ENCODE results near the gene GLCCI1.
"Not testable (repeated sequence)": the region's sequence is repeated elsewhere in the genome, so short reads cannot be mapped to it uniquely, and the experiment has no call there.

GLCCI1 gene

GRCh38 chr7:8092140-8092539, 123.5 kb downstream of the GLCCI1 start:
- H3K9me3 ChIP-seq (ENCODE audit: low read depth, low read length): no peaks in the 10 kb centered on the region
- H3K27ac ChIP-seq: no peak overlapping the region
- H3K9ac ChIP-seq (ENCODE audit: insufficient read length): no peak overlapping the region
- TF ChIP-seq EZH2 (IDR thresholded peaks at IDR 0.05) (no peak), FOXP2 (optimal IDR thresholded peaks at IDR 0.05; ENCODE audit: control extremely low read depth, extremely low read length, insufficient read depth) (no peak), POLR2AphosphoS5 (IDR thresholded peaks at IDR 0.05; ENCODE audit: borderline replicate concordance, low read depth, low read length) (no peak)
- H3K4me3 ChIP-seq: no peak overlapping the region
- no peaks in the 10 kb centered on the region for H3K36me3 ChIP-seq (ENCODE audit: insufficient read depth, low read length)
- DNase-seq (ENCODE audit: low read depth, low spot score): no peak

- DNase-seq (ENCODE audit: low read depth, low spot score): no peak
- TF ChIP-seq POLR2AphosphoS5 (IDR thresholded peaks at IDR 0.05; ENCODE audit: borderline replicate concordance, low read depth, low read length) (no peak), EZH2 (IDR thresholded peaks at IDR 0.05) (no peak)
- H3K9ac ChIP-seq (ENCODE audit: insufficient read length): no peak overlapping the region
- no peaks in the 10 kb centered on the region for H3K36me3 ChIP-seq (ENCODE audit: insufficient read depth, low read length)
- H3K27ac ChIP-seq: no peak overlapping the region
- H3K4me3 ChIP-seq: no peak overlapping the region
- H3K9me3 ChIP-seq (ENCODE audit: low read depth, low read length): no peaks in the 10 kb centered on the region
Observed at GRCh38 chr7:8094164-8095140, 125.9 kb downstream of the GLCCI1 start.

GRCh38 chr7:8101292-8101691, 132.7 kb downstream of the GLCCI1 start:
- not testable (repeated sequence) for DNase-seq (ENCODE audit: low read depth, low spot score); H3K9me3 ChIP-seq (ENCODE audit: low read depth, low read length); H3K4me3 ChIP-seq; H3K9ac ChIP-seq (ENCODE audit: insufficient read length); H3K27ac ChIP-seq; H3K36me3 ChIP-seq (ENCODE audit: insufficient read depth, low read length)

- Histone ChIP-seq H3K9me3 (ENCODE audit: low read depth, low read length) (no peaks in the 10 kb centered on the region), H3K27ac (no peak overlapping the region), H3K4me3 (no peak overlapping the region), H3K36me3 (ENCODE audit: insufficient read depth, low read length) (no peaks in the 10 kb centered on the region), H3K9ac (ENCODE audit: insufficient read length) (no peak overlapping the region)
- DNase-seq (ENCODE audit: low read depth, low spot score): no peak
- TF ChIP-seq EZH2 (IDR thresholded peaks at IDR 0.05): no peak
- TF ChIP-seq POLR2AphosphoS5 (IDR thresholded peaks at IDR 0.05; ENCODE audit: borderline replicate concordance, low read depth, low read length): no peak
- no peak for TF ChIP-seq FOXP2 (optimal IDR thresholded peaks at IDR 0.05; ENCODE audit: control extremely low read depth, extremely low read length, insufficient read depth)
Observed at GRCh38 chr7:8103282-8103681, 134.7 kb downstream of the GLCCI1 start.

GRCh38 chr7:8105449-8106095, 137.0 kb downstream of the GLCCI1 start:
- Histone ChIP-seq H3K4me3 (no peak overlapping the region), H3K9me3 (ENCODE audit: low read depth, low read length) (no peaks in the 10 kb centered on the region), H3K36me3 (ENCODE audit: insufficient read depth, low read length) (no peaks in the 10 kb centered on the region), H3K9ac (ENCODE audit: insufficient read length) (no peak overlapping the region), H3K27ac (no peak overlapping the region)
- TF ChIP-seq POLR2AphosphoS5 (IDR thresholded peaks at IDR 0.05; ENCODE audit: borderline replicate concordance, low read depth, low read length) (no peak), FOXP2 (optimal IDR thresholded peaks at IDR 0.05; ENCODE audit: control extremely low read depth, extremely low read length, insufficient read depth) (no peak), EZH2 (IDR thresholded peaks at IDR 0.05) (no peak)
- no peak for DNase-seq (ENCODE audit: low read depth, low spot score)

GRCh38 chr7:8109196-8110022, 140.8 kb downstream of the GLCCI1 start:
- Histone ChIP-seq H3K36me3 (ENCODE audit: insufficient read depth, low read length) (no peaks in the 10 kb centered on the region), H3K9ac (ENCODE audit: insufficient read length) (no peak overlapping the region), H3K9me3 (ENCODE audit: low read depth, low read length) (no peaks in the 10 kb centered on the region), H3K4me3 (no peak overlapping the region), H3K27ac (no peak overlapping the region)
- TF ChIP-seq FOXP2 (optimal IDR thresholded peaks at IDR 0.05; ENCODE audit: control extremely low read depth, extremely low read length, insufficient read depth) (no peak), EZH2 (IDR thresholded peaks at IDR 0.05) (no peak), POLR2AphosphoS5 (IDR thresholded peaks at IDR 0.05; ENCODE audit: borderline replicate concordance, low read depth, low read length) (no peak)
- DNase-seq (ENCODE audit: low read depth, low spot score): no peak

GRCh38 chr7:8111282-8111960, 142.8 kb downstream of the GLCCI1 start:
- H3K27ac ChIP-seq: no peak overlapping the region
- H3K4me3 ChIP-seq: no peak overlapping the region
- H3K9me3 ChIP-seq (ENCODE audit: low read depth, low read length): no peaks in the 10 kb centered on the region
- no peaks in the 10 kb centered on the region for H3K36me3 ChIP-seq (ENCODE audit: insufficient read depth, low read length)
- DNase-seq (ENCODE audit: low read depth, low spot score): no peak
- TF ChIP-seq FOXP2 (optimal IDR thresholded peaks at IDR 0.05; ENCODE audit: control extremely low read depth, extremely low read length, insufficient read depth) (no peak), POLR2AphosphoS5 (IDR thresholded peaks at IDR 0.05; ENCODE audit: borderline replicate concordance, low read depth, low read length) (no peak), EZH2 (IDR thresholded peaks at IDR 0.05) (no peak)
- H3K9ac ChIP-seq (ENCODE audit: insufficient read length): no peak overlapping the region

GRCh38 chr7:8112685-8113084, 144.1 kb downstream of the GLCCI1 start:
- TF ChIP-seq POLR2AphosphoS5 (IDR thresholded peaks at IDR 0.05; ENCODE audit: borderline replicate concordance, low read depth, low read length): no peak
- no peaks in the 10 kb centered on the region for H3K36me3 ChIP-seq (ENCODE audit: insufficient read depth, low read length)
- no peak overlapping the region for H3K9ac ChIP-seq (ENCODE audit: insufficient read length)
- H3K27ac ChIP-seq: no peak overlapping the region
- no peak overlapping the region for H3K4me3 ChIP-seq
- DNase-seq (ENCODE audit: low read depth, low spot score): no peak
- no peaks in the 10 kb centered on the region for H3K9me3 ChIP-seq (ENCODE audit: low read depth, low read length)

Measured in SK-N-MC (cell line).